Measurements from ENCODE around the gene DCP1B.

The DCP1B gene

DNA sequence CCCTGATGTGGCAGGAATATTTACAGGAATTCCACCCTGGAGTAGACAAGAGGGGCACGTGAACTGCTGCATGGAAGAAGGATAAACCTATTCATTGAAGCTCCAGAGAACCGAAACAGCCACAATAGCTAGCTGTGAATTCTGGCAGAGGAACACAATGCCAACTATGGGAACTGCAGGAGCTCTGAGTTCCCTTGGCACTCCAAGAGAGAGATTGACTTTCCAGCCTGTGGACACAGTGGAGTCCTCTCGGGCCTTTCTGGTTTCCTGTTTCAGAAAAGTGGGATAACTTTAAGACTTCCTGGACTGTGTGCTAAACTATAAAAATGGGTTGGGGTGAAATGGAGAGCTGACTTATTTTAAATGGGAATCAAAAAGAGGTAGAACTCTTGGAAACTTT, 97.7 kb downstream of the DCP1B start:
- no peak for DNase-seq (ENCODE audit: low read depth in 1 of 2, low spot score in 1 of 2)

DNA sequence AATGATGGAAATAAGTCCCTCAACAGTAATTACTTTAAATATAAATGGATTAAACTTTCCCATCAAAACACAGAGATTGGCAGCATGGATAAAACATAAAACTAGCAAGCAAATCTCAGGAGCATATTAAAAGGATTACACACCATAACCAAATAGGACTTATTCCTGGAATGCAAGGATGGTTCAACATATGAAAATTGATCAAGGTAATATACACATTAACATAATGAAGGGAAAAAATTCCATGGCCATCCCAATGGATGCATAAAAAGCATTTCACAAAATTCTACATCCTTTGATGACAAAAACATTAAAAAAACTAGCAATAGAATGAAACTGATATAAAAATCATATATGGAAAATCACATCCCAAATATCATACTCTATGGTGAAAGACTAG, 99.4 kb downstream of the DCP1B start:
- DNase-seq (ENCODE audit: low read depth in 1 of 2, low spot score in 1 of 2): no peak

DNA sequence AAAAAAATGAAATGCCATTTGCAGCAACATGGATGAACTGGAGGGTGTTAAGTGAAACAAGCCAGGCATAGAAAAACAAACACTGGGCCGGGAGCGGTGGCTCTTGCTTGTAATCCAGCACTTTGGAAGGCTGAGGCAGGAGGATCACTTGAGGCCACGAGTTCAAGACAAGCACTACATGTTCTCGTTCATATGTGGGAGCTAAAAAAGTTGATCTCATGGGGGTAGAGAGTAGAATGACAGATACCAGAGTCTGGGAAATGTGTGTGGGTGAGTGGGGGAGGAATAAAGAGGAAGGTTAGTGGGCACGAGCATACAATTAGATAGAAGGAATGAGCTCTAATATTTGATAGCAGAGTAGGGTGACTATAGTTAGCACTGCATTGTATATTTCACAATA, 107.3 kb downstream of the DCP1B start:
- no peak for DNase-seq (ENCODE audit: low read depth in 1 of 2, low spot score in 1 of 2)
